HG02970 (cell line): ENCODE results near the gene TMCO1.
"Not testable (repeated sequence)": the region's sequence is repeated elsewhere in the genome, so short reads cannot be mapped to it uniquely, and the experiment has no call there.

Experiments
- ATAC-seq: cut with Tn5 transposase; IDR thresholded peaks from one replicate; pipeline ENCODE4 v1.9.1; 2021; ENCODE audit warnings: mild to moderate bottlenecking, moderate library complexity, moderate number of reproducible peaks; ENCODE audit not compliant: unreplicated experiment, low FRiP score

Gene TMCO1, protein sequence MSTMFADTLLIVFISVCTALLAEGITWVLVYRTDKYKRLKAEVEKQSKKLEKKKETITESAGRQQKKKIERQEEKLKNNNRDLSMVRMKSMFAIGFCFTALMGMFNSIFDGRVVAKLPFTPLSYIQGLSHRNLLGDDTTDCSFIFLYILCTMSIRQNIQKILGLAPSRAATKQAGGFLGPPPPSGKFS

DNA sequence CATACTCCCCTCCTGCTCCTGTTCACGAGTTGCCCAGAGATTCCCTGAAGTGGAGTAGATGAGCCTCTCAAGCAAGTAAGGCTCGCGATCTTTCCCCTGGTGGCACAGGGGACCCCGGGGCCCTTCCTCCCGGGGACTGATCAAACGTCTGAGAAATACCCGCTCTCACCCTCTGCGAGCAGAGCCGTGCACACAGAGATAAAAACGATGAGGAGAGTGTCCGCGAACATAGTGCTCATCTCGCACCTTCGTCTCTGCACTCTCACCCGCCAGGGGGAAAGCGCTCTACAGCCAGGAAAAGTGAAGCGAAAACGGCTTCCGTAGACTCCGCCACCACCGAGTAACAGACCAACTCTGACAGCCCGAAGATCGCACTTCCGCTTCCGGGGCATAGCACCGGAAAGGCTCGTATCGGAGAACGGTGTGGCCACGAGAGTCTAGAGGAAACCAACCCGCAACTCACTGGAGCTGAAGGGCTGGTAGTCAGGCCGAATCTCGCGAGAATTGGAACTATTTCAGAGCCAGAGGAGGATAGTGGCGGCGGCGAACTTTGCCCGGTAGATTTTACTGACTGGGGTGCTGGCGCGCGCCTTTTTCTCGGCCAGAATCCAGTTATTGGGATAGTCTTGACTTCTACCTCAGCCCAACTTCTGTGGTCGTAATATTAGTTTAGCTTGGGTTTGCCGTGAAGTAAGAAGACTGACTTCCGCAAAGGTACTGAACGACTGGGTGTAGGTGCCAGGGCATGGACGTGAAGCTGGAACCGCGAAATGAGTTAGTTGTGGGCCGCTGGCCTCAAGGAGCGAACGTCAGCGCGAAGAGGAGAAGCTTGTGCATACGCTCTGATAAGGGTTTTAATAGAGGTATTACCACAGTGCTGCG lies at the start of gene TMCO1:
TMCO1 (minus strand) TSS at position 356 of the 882 bp plus-strand sequence; CDS start at position 239, 117 bp downstream.
- ATAC-seq: peak; percentile 100

DNA sequence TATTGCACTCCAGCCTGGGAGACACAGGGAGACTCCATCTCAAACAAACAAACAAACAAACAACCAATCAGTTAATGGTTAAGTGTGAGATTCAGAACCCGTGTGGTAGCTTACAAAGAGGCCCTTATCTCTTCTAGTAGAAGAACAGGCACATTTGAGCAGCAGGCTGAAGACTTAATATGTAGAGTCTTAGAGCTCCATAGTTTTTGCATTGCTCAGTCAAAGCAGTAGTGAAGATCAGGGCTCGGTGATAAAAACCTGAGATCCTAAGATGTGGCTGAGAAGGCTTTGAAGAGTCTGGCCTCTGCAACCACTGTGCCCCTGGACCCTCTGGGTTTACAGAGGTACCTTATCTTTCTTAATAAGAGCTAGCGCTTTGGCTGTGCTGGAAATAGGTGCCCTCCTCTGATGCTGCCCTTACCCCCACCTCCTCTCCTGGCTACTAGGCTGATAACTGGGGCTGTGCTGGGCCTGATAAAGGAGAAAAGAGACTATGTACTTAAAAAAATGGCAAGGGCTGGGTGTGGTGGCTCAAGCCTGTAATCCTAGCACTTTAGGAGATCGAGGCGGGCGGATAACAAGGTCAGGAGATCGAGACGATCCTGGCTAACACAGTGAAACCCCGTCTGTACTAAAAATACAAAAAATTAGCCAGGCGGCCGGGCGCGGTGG lies 48.3 kb upstream of the TMCO1 start:
- no peak for ATAC-seq

- no peak for ATAC-seq
These were observed 47.5 kb upstream of the TMCO1 start for GRCh38 chr1:165816157-165816556.

DNA sequence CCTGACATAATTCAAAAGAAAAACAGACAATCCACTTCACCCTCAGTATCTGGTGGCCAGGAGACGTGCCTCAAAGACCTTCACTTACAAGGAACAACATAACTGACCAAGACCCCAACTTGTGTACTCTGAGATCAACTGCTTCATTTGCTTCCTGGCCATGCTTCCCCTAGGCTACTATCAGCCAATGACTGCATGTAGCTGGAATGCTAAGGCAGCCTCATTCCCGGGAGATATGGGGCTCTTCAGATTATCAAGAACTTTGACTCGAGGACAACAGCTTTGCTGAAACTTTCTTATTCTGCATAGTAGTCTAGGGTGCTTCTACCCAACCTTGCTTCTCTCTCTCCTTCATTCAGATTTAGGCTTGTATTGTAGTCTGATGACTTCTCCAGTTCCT lies 47.1 kb upstream of the TMCO1 start:
- no peak for ATAC-seq

DNA sequence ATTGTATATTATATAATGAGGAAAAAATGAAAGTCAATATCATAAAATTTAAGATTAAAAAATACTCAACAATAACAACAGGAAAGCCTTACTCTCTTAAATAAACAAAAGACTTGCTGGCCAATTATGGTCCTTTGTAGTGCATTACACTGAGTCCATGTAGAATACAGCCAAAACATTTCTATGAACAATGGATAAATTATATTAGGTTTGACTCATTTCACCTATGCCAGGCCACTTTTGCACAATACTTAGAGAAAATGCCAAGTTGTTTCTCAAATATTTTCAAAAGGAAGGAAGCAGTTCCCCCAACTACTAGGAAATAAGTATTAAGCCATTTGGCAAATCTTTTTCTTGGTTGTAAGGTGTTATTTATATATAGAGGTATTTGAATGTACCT lies 38.9 kb upstream of the TMCO1 start:
- no peak for ATAC-seq

DNA sequence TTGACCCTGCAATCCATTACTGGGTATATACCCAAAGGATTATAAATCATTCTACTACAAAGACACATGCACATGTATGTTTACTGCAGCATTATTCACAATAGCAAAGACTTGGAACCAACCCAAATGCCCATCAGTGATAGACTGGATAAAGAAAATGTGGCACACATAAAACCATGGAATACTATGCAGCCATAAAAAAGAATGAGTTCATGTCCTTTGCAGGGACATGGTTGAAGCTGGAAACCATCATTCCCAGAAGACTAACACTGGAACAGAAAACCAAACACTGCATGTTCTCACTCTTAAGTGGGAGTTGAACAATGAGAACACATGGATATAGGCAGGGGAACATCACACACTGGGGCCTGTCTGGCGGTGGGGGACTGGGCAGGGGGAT lies 35.8 kb upstream of the TMCO1 start:
- not testable (repeated sequence) for ATAC-seq

DNA sequence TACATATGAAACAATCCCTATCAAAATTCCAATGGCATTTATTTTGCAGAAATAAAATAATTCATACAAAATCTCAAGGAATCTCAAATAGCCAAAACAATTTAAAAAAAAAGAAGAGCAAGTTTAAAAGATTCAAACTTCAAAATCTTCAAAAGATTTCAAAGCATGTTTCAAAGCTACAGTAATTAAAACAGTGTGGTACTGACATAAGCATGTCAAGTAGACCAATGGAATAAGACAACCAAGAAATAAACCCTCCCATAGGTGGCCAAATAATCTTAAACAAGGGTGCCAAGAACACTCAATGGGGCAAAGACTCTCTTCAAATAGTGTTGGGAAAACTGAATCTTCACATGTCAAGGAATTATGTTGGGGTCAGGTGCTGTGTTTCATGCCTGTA lies 30.7 kb upstream of the TMCO1 start:
- ATAC-seq: no peak

DNA sequence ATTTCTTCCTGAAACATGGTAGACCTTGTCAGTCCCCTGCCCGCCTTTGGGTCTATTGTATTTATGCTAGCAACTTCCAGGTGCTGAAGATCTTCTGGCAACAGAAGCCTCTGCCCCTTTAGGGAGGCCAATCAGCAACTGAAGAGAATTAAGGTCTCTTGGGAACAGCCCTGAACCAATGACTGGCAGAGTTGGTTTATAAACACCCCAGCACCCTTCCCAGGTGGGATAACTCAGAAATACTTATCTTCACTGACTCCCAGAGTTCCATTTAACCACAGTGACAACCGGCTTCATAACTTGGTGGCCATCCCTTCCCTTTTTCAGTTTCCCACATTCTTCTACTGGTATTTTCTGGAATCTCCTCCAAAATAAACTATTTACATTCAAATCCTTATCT lies 27.2 kb upstream of the TMCO1 start:
- no peak for ATAC-seq

GRCh38 chr1:165793951-165794350 lies 25.3 kb upstream of the TMCO1 start:
- ATAC-seq: no peak

DNA sequence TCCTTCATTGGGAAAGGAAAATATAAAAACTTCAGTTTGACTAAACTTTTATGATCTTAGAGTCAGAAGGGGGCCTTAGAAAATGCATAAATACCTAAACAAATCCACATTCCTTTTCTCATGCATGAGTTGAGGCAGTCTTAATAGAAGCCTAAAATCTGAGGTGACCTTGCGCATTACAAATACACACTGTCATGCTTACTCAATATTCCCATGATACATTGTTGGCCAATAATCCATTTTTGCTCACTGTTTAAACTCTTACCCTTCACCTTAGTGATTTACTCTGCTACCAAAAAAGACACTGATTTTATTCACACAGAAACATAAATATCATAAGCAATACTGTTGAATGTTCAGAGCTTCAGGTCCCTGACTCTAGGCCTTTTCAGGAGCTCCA lies 19.1 kb upstream of the TMCO1 start:
- no peak for ATAC-seq

GRCh38 chr1:165783519-165783918 lies 14.9 kb upstream of the TMCO1 start:
- ATAC-seq: not testable (repeated sequence)

DNA sequence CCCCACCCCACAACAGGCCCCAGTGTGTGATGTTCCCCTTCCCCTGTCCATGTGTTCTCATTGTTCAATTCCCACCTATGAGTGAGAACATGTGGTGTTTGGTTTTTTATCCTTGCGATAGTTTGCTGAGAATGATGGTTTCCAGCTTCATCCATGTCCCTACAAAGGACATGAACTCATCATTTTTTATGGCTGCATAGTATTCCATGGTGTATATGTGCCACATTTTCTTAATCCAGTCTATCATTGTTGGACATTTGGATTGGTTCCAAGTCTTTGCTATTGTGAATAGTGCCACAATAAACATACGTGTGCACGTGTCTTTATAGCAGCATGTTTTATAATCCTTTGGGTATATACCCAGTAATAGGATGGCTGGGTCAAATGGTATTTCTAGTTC lies 9.5 kb upstream of the TMCO1 start:
- not testable (repeated sequence) for ATAC-seq

- ATAC-seq: no peak
These were observed 4.8 kb upstream of the TMCO1 start for GRCh38 chr1:165773324-165773965.

GRCh38 chr1:165772739-165773138 lies 4.1 kb upstream of the TMCO1 start:
- no peak for ATAC-seq

DNA sequence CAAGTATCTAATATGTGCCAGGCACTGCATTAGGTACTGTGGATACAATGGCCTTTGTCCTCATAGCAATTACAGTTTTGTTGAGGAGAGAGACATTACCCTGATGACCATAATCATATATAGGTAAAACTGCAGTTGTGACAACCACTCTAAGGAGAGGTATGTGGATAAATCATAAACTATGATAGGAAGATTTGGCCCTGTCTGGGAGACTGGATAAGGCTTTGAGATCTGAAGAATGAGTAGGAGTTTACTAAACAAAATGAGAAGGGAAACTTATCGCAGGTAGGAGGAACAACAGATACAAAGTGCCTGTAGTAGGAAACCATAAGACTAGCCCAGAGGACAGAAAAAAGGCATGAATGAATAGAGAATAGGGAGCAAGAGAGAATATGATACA lies 4.4 kb downstream of the TMCO1 start:
- ATAC-seq: no peak

DNA sequence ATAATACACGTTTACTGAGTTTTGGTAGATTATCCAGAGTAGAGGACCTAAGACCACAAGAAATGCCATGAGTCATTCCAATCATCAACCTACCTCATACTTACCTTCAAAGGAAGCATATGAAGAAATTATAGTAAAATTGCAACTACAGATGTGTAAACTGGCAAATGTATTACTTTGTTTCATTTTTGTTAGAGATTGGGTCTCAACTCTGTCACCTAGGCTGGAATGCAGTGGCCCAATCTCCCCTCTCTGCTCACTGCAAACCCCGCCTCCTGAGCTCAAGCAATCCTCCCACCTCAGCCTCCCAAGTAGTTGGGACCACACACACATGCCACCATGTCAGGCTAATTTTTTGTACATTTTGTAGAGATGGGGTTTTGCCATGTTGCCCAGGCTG lies 5.2 kb downstream of the TMCO1 start:
- ATAC-seq: no peak

DNA sequence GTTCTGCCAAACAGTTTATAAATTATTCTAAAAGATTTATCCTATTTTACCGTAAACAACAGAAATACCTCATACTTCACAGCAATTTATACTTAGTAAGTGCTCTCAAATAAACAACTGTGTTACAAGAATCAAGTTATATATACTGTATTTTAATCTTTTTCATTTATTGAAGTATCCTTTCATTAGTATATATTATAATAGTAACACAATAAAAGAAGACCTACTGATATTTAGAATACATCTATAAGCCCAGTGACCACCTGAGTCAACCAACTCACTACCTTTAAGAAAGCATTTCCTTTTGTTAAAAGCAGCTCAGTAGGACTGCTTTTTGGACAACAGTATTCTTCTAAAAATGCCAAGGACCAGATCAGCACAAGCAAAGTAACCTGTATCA lies 5.9 kb downstream of the TMCO1 start:
- ATAC-seq: no peak

- no peak for ATAC-seq
These were observed 9.6 kb downstream of the TMCO1 start for GRCh38 chr1:165759095-165759494.

DNA sequence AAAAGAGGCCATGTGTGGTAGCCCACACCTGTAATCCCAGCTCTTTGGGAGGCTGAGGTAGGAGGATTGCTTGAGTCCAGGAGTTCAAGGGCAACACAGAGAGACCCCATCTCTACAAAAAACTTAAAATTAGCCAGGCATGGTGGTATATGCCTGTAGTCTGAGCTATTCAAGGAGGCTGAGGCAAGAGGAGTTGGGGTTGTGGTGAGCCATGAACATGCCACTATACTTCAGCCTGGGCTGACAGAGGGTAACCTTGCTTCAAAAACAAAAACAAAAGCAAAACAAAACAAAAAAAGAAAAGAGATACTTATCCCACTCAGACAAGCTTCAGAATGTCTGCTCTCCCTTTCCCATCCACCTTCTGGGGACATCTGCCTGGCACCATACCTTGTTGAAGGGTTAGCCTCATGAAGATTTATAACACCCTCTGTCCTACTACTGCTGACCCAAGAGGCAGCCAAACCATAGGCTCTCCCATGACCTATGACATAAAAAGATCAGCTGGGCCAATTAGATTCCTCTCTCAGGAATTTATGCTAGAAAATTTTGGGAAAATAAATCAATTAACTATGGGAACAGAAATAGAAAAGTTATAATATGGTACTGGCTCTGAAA lies 13.2 kb downstream of the TMCO1 start:
- ATAC-seq: no peak

DNA sequence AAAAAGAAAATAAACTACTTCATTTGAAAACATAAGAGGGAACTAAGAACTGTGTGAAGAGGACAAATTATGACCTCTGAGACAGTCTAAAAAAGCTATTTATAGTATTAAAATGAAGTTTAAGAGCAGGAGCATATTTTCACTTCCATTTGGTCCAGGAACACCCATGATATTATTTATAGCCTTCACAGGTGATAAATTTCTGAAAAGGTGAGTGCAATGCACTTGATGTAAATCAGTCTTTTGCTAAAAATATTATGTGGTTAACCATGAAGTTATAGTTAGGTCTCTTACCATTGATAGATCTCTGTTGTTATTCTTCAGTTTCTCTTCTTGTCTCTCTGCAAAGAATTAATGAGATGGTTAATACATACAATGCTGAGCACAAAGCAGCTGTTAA lies 14.7 kb downstream of the TMCO1 start:
- peak; percentile 55 for ATAC-seq

- no peak for ATAC-seq
These were observed 20.1 kb downstream of the TMCO1 start for GRCh38 chr1:165748550-165748949.
